H1 (cell line): ENCODE measurements around the gene ABCA1. TPM values are rescaled to one million over a fixed set of nuclear protein-coding genes. Genes with fewer than 3 reads are reported as not detected.

ENCODE experiments used
- BACH1 ChIP-seq: IDR thresholded peaks from 2 replicates; pipeline ENCODE4 v1.6.1; 2012; ENCODE audit warnings: low read length, improper control_type of control experiment
- BCL11A ChIP-seq, 2 experiments: IDR thresholded peaks; one replicate each; pipeline ENCODE4 v1.6.1; 2011; ENCODE audit warnings: low read depth in 2 of 2, low read length in 2 of 2, mild to moderate bottlenecking in 2 of 2
- CREB1 ChIP-seq: IDR thresholded peaks from 2 replicates; pipeline ENCODE4 v1.6.1; 2012; ENCODE audit warnings: inconsistent platforms
- JUND ChIP-seq: IDR thresholded peaks from 2 replicates; pipeline ENCODE4 v1.6.1; 2011; ENCODE audit warnings: mild to moderate bottlenecking, improper control_type of control experiment, low read length
- POU5F1 ChIP-seq: IDR thresholded peaks from 2 replicates; pipeline ENCODE4 v1.6.1; 2011; ENCODE audit warnings: low read depth, mild to moderate bottlenecking, low read length, moderate library complexity
- SUZ12 ChIP-seq: fragments of 200-600 bp; sonication (generic); IDR thresholded peaks from 2 replicates; pipeline ENCODE4 v1.6.1; 2012; ENCODE audit warnings: mild to moderate bottlenecking, inconsistent platforms, low read length, moderate library complexity, mixed read lengths
- TAF7 ChIP-seq: optimal IDR thresholded peaks from 2 replicates; pipeline ENCODE3; 2011; ENCODE audit warnings: low read depth, mild to moderate bottlenecking, inconsistent platforms, low read length, moderate library complexity, borderline replicate concordance
- TCF12 ChIP-seq: IDR thresholded peaks from 2 replicates; pipeline ENCODE4 v1.6.1; 2011; ENCODE audit warnings: low read depth, mild to moderate bottlenecking, low read length
- polyA plus RNA-seq, 7 experiments: library from polyadenylated mRNA; depleted of rRNA in 3 of 7; stranded (reverse) in 5 of 7; unstranded in 2 of 7; fragments of >200 nt in 5 of 7; fragments of 200-250 nt in 2 of 7; gene quantifications; 1 replicate in 5 of 7; 2 replicates in 1 of 7; 4 replicates in 1 of 7; pipeline versions ENCODE4 v1.2.1 to v1.2.3, GENCODE V29; 2011 to 2013; ENCODE audit warnings: missing spikeins in 2 of 7, mixed read lengths in 2 of 7
- total RNA-seq: library from RNA; stranded (reverse); fragmentation: NEBNext Ultra II Directional; extraction: Animal tissue kit (Norgen Biotek cat#: 25700); gene quantifications from 2 replicates; pipeline ENCODE4 v1.2.1, GENCODE V29; 2021
- TF ChIP-seq, protein P1 (sequence below): IDR thresholded peaks from 2 replicates; pipeline ENCODE4 v1.6.1; 2011; ENCODE audit warnings: low read depth, mild to moderate bottlenecking, low read length; ENCODE audit not compliant: insufficient read depth
- TF ChIP-seq, protein P2 (sequence below), 3 experiments: IDR thresholded peaks; 1 replicate in 2 of 3; 2 replicates in 1 of 3; pipeline versions ENCODE4 v1.5.1 to v1.6.1; 2011; ENCODE audit warnings: low read length in 3 of 3, mild to moderate bottlenecking in 3 of 3, inconsistent platforms in 2 of 3, low read depth in 1 of 3, moderate library complexity in 1 of 3; ENCODE audit not compliant: insufficient read depth in 1 of 3; ENCODE audit errors: control extremely low read depth in 1 of 3

ABCA1 gene
- total and polyA plus RNA-seq, 2 of the 8 experiments (the other 6 are each of a cell fraction or from before 2014, with no cell fraction given): 6.9 to 7.8 TPM

DNA sequence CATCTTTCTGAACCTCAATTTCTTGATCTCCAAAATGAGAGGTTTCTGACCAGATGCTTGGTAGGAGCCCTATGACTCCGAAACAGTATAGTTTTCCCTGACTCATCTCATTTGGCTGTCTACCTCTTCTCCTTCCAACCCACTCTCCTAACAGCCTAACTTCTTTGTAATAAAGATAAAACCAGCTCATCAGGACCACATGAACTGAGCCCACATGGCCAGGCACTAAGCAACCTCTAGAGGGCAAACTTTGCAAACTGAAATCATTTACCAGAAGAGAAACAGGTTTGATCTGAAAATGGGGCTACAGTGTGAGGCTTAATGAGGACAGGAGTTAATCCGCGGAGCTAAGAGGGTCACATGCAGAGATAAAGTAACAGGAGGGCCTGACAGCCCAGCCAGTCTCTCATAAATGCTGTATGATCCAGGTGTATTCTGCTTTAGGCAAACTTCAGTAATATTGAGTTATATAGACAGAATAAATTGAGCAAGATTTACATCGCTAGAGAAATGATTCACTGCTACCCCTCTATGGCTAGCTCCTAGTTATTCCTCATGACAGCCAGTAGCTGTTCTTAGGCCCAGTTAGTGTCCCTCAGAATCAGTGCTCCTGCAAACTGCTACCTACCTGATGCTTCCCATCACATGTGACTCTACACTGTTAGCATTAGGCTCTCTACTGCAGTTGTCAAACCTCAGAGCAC lies 64.6 kb downstream of the ABCA1 start (continued):
- TF ChIP-seq, protein P1, sequence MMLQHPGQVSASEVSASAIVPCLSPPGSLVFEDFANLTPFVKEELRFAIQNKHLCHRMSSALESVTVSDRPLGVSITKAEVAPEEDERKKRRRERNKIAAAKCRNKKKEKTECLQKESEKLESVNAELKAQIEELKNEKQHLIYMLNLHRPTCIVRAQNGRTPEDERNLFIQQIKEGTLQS: no peak
- TF ChIP-seq BCL11A (IDR thresholded peaks at IDR 0.05; ENCODE audit: low read depth in 2 of 2, low read length in 2 of 2): no peak
- TF ChIP-seq JUND: no peak
- no peak for TF ChIP-seq CREB1
- peak; percentile 46 for TF ChIP-seq TAF7
- TF ChIP-seq TCF12: 0 out of 2 replicates have a peak, but pooled peaks have one; percentile 38
- TF ChIP-seq POU5F1: no peak
- TF ChIP-seq BACH1: no peak
- TF ChIP-seq, protein P2, sequence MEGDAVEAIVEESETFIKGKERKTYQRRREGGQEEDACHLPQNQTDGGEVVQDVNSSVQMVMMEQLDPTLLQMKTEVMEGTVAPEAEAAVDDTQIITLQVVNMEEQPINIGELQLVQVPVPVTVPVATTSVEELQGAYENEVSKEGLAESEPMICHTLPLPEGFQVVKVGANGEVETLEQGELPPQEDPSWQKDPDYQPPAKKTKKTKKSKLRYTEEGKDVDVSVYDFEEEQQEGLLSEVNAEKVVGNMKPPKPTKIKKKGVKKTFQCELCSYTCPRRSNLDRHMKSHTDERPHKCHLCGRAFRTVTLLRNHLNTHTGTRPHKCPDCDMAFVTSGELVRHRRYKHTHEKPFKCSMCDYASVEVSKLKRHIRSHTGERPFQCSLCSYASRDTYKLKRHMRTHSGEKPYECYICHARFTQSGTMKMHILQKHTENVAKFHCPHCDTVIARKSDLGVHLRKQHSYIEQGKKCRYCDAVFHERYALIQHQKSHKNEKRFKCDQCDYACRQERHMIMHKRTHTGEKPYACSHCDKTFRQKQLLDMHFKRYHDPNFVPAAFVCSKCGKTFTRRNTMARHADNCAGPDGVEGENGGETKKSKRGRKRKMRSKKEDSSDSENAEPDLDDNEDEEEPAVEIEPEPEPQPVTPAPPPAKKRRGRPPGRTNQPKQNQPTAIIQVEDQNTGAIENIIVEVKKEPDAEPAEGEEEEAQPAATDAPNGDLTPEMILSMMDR (IDR thresholded peaks at IDR 0.05; ENCODE audit: control extremely low read depth in 1 of 3, insufficient read depth in 1 of 3, low read depth in 1 of 3, low read length in 3 of 3): peak in 2 of 3 experiments; percentile 65 to 86; a peak in 3 of 4 replicates
- TF ChIP-seq SUZ12: no peak
